HG03521 (cell line): ENCODE measurements around the gene TMEM255B.

Experiments used
- ATAC-seq: cut with Tn5 transposase; IDR thresholded peaks from one replicate; pipeline ENCODE4 v1.9.1; 2021; ENCODE audit warnings: mild to moderate bottlenecking, moderate library complexity; ENCODE audit not compliant: unreplicated experiment

The TMEM255B gene

DNA sequence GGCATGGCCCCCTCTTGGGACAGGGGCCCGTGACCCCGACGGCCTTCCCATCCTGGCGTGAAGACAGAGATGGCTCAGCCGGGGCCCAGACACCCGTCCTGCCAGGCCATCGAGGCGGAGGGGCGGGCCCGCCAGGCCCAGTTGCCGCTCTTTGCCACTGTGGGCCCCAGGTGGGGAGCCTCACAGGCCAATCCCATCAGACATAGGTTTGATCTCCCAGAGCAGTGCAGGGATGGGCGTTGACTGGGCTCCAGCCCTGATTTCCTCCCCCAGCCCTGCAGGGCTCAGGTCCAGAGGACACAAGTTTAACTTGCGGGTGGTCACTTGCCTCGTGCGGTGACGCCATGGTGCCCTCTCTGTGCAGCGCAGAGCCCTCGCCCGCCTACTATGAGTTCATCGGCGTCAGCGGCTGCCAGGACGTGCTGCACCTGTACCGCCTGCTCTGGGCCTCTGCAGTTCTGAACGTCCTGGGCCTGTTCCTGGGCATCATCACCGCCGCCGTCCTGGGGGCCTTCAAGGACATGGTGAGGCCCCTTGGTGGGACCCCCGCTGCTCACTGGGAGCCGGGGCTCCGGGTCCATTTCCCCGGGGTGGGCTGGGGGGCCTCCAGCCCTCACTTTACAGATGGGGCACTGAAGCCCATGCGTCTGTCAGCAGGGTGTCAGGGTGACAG is 42.4 kb downstream of the TMEM255B start:
- no peak for ATAC-seq

DNA sequence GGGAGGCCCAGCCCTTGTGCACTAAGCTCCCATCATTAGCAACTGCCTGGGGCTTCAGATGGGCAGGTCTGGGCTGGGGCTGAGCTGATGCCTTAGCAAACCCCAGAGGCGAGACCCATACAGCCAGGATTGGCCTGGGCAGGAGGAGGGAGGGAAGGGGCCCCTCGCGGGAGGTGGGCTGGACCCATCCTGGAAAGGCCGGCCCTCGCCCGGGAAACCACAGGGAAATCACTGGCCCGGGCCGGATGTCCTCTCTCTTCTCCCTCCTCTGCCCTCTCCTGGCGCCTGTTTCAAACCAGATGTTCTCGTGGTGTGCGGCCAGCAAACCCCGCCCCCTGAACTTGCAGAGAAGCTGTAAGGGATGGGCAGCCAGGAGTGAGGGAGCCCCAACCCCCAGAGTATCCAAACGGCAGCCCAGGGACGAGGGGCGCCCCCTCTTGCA is 43.1 kb downstream of the TMEM255B start:
- ATAC-seq: no peak

DNA sequence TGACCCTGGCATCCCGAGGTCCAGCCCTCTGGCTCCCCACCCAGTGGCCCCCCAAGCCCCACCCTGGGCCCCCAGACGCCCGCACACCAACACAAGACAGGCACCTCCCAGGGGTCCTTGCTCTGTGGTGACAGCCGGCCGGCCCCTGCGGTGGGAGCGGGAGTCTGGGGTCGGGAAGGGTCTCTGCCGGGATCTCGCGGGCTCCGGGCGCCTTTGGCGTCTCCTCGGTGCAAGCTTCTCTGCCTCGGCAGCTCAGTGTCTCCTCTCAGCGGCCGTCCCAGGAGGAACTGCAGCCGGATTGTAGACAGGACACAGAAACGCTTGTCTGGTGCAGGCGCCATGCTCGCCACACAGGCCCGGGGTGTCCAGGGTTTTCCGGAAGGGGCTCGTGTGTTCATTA is 43.7 kb downstream of the TMEM255B start:
- ATAC-seq: no peak

DNA sequence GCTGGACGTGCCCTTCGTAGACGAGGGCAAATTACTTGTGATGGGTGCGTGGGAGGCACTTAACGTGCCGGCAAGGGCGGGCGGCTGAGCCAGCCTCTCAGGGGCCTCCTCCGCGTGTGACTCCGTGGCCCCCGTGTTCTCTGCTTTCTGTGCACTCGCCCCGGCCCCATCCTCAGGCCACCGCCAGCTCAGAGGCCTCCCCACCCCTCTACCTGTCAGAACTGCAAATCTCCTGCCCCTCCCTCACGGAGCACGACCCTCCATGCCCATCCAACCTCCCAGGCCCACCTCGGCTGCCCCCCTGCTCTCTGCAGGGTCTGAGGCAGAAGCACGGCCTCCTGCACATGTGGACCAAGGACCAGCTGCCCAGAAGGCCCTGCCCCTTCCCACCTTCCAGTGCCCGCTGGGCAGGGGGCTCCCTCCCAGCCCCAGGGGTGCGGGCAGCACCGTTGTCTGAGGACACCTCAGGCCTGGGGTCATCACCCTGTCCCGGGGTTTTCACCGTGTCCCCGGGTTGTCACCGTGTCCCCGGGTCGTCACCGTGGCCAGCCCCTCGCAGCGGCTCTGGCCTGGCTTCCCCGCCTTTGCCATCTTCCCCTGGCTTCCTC is 44.5 kb downstream of the TMEM255B start:
- no peak for ATAC-seq

DNA sequence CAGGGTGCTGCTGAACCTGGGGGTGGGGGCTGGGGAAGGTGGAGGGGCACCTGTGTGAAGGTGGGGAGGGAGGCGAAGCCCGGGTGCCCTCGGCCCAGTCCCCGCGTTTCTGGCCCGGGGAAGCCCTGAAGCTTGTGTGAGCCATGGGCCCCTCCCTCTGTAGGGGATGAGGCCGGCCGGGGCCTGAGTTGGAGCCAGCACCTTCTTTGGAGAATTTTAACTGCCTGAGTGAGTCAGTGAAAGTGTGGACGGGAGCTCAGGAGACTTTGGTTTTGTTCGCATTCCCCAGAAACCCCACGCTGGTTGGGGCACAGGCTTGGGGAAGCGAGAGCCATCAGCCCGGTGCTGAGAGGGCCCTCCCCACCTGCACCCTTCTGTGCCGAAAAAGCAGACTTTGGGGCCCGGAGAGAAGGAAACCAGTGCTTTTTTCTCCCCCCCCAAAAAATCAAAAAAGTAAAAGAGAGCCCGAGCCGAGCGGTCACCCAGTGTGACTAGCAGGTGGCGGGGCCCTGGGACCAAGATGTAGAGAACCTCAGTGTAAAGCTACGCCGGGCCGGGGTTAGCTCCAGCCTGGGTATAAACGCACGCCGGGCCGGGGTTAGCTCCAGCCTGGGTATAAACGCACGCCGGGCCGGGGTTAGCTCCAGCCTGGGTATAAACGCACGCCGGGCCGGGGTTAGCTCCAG is 45.1 kb downstream of the TMEM255B start:
- ATAC-seq: no peak

DNA sequence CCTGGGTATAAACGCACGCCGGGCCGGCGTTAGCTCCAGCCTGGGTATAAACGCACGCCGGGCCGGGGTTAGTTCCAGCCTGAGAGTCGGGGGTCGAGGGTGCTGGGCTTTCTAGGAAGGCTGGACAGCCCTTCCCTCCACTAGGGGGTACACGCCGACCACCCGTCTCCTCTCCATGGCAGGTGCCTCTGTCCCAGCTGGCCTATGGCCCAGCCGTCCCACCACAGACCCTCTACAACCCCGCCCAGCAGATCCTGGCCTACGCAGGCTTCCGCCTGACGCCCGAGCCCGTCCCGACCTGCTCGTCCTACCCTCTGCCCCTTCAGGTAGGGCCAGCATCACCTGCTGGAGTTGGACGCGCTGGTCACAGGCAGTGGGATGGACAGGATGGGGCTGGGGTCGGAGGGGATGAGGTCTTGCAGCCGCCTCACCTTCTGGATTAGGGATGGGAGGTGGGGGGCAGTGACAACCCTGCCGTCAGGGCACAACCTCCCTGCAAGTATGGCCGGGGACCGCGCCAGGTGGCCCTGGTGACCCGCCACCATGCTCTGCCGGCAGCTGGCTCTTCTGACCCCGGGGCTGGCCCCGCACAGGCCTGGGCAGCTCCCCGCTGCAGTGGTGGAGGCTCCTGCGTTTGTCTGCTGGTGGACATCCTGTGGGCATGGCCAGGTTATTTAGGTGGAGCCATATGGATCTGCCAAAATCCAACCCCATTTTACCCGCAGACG is 45.8 kb downstream of the TMEM255B start:
- no peak for ATAC-seq

DNA sequence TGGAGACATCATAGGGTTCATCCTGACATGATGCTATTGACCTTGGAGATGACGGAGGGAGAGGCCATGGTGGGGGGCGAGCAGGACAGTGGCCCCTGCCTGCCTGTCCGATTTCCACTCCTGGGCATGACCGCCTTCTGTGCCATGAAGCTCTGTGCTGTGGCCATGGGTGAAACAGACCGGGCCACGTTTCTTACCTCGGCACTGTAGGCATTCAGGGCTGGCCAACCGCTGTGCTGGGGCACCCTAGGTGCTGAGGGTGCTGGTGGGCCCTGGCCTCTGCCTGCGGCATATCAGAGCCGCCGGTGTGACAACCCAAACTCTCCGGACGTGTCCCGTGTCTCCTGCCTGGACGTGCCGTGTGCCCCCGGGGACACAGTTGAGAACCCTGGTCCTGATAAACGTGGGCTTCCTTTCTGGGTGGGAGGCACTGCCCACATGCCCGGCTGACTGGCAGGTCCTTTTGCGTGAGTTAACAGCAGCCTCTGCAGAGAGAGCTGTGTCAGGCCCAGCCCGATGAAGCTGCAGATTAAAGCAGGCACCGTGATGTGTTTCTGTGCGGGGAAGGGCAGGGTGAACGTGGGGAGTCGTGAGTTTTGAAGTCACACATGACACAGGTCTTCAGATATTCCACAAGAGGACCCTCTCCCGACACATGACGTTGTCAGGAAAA is 46.5 kb downstream of the TMEM255B start:
- ATAC-seq: no peak

DNA sequence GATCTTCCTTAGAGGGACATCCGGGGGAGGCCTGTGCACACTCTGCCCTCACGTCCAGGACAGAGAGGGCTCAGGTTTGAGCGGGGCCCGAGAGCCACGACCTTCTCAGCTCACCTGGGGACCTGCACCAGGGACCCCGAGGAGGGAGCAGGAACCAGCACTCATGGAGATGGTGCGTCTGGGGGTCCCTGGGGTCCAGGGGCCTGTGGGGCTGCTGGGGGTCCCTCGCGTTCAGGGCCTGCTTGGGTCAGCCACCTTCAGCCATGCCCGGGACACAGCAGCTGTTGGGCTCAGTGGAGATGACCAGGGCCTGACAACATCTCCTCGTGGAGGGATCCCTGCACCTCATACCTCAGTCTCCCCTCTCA is 47.1 kb downstream of the TMEM255B start:
- ATAC-seq: no peak

DNA sequence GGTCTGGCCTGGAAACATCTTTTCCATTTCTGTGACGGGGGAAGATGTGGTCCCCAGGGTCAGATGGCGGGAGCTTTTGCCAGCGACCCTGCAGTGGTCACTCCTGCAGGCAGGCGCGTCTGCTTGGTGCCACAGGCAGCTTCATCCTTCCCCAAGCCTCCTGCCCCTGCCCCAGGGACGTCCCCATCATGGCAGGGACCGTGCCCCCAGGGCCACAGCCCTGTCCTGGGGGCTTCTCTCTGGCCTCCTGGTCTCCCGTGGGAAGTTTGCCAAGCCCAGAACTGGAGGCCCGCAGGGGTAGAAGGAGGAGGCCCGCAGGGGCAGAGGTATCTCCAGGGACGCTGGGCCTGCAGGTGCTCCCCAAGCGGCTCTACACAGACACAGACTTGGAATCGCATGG is 47.5 kb downstream of the TMEM255B start:
- no peak for ATAC-seq

DNA sequence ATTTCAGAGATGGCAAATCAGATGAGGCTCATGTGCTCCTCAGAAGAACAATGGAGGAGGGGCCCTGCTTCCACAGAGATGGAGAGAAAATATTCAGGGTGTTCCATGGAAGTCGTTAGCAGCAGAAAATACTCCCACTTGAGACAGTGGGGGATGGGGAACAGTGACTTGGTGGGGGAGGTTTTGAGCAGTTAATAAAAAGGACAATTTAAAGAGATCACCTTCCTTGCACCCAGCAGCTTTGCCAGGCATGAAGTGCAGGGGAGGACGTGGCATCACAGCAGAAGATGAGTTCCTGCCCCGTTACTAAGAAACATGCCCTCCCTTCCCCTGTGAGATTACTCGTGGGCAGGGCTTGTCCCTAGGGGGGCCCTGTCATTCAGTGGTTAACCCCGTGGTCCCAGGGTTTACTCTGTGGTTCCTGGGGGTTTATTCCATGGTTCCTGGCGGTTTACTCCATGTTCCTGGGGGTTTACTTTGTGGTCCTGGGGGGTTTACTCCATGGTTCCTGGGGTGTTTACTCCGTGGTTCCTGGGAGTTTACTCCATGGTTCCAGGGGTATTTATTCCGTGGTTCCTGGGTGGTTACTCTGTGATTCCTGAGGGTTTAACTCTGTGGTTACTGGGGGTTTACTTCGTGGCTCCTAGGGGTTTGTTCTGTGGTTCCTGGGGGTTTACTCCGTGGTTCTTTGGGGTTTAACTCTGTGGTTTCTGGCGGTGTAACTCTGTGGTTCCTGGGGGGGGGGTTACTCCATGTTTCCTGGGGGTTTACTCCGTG is 49.2 kb downstream of the TMEM255B start:
- no peak for ATAC-seq

DNA sequence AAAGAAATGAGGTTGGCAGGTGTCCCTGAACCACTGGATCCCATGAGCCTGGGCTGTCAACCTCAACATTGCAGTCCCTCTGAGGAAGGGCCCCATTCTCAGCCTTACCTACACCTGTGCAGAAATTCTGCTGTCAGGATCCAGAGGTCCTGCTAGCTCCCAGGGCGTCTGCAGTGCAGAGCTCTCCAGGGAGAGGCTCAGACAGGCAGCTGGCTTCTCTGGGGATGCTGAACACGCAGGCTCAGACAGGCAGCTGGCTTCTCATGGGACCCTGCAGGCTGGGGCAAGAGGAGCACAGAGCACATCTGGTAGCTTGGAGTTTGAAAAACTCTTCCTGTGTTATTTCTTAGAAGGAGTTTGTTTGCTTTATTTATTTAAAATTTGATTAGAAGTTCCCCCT is 50.9 kb downstream of the TMEM255B start:
- ATAC-seq: no peak

DNA sequence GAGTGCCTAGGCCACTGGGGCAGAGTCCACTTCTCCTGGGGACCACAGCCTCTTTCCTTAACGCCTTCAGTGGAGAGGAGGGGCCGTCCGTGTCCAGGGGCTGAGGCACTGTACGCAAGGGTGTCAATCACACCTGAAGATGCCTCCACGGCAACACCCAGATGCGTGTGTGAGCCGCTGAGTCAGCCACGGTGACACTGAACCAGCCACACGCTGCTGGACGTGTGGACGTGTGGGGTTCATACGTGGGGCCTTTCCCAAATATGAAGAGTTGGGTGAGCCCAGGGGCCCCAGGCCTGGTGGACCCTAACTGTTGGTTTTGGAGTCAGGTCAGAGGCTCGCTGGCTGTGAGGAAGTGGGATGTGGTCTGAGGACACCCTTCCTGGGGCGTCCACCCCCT is 51.6 kb downstream of the TMEM255B start:
- ATAC-seq: no peak

DNA sequence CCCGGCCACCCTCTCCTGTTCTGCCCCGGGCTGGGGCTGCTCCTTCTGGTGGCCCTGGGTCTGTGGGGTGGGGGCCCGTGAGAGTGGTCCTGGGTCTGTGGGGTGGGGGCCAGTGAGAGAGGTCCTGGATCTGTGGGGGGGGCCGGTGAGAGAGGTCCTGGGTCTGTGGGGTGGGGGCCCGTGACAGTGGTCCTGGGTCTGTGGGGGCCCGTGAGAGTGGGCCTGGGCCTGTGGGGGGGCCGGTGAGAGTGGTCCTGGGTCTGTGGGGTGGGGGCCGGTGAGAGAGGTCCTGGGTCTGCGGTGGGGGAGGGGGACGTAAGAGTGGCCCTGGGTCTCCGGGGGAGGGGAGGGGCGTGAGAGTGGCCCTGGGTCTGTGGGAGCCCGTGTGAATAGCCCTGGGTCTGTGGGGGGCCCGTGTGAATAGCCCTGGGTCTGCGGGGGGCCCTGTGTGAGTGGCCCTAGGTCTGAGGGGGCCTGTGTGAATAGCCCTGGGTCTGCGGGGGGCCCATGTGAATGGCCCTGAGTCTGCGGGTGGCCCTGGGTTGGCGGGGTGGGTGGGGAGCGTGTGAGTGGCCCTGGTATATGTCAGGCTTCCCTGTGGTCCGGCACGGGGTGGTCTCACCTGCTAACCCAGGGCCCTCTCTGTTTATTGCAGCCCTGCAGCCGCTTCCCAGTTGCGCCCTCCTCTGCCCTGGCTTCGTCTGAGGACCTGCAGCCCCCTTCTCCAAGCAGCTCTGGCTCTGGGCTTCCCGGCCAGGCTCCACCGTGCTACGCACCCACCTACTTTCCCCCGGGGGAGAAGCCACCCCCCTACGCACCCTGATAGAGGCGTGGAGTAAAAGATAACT is 52.3 kb downstream of the TMEM255B start:
- ATAC-seq: no peak

DNA sequence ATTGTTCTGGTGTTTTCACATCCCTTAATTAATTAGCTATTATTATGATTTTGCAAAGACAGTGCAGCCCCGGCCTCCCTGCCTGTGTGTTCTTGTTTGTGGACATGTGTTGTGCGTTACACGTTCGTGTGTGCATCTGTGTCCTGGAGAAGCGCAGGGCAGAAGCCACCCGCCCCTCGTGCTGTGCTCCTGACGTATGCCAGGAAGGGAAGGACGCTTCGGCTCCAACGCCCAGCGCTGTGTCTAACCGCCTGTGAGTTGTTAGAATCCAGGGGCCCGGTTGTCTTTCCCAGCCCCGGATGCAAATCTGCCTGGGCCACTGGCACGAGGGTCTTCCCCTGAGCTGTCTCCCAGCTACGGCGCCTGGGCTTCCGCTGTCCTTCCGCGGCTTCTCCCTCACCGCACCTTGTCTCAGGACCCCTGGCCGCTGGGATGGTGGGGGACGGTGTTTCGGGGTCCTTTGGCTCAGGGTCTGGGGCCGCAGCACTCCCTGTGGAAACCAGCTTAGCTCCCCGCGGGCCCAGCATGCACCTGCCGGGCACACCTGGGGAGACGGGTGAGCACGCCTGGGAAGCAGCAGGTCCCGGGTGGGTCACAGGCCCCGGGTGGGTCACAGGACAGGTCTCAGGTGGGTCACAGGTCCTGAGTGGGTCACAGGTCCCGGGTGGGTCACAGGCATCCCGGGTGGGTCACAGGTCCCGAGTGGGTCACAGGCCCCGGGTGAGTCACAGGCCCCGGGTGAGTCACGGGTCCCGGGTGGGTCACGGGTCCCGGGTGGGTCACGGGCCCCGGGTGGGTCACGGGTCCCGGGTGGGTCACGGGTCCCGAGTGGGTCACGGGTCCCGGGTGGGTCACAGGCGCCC is 53.4 kb downstream of the TMEM255B start:
- no peak for ATAC-seq

DNA sequence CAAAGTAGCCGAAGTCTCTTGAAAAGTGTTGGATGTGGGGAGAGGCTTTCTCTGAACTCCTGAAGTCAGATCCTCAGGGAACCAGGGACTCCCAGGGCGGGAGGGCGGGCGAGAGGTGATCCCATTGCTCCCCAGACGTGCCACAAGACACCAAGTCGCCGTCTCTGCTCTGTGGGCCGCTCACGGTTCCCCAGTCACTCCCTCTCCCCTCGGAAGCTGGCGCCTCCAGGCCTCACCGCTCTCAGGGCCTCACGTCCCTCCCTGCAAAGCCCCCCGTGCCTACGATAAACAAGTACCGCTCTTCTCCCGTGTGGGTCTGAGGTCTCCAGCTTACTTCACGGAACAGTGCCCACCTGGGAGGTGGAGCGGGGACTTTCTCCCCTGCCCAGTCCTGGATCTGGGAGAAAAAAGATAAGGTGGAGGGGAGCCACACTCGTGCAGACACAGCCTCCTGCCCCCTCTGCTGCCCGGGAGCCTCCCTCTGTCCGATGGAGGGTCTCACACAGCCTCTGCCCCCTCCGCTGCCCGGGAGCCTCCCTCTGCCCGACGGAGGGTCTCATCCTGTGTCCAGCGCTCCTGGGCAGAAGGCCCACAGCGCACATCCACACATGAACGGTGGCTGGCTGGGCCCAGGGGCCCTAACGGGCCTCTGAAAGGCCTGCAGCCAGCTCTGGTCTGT is 54.2 kb downstream of the TMEM255B start:
- no peak for ATAC-seq

DNA sequence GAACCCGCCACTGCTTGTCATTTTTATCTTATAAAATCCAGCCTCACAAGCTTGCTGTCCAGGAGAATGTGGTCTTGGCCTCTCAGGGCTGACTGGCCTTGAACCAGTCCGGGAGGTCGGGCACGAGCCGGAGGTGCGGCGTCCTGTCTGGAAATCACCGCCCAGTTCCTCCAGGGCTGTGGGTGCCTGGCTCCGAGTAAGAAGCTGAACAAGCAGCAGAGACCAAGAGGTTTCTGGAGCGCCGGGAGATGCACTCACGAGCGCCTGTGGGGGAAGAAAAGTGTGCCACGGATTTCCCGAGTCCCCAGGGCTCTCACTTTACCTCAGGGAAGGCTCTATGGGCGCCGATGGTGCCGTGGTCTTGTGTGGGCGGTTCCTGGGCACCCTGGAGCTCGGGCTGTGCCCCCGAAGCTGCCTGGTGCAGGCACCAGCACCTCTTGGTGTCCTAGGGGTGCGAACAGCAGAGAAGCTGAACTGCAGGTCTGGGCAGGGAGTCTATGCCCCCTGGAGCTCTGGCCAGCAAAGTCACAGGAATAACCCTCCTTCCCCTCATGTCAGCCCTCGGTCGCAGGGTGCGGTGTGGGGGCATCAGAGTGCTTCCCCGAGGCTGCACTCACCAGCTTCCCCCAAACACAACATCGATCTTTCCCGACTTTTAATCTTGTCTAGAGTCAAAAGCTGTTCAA is 54.9 kb downstream of the TMEM255B start:
- no peak for ATAC-seq

DNA sequence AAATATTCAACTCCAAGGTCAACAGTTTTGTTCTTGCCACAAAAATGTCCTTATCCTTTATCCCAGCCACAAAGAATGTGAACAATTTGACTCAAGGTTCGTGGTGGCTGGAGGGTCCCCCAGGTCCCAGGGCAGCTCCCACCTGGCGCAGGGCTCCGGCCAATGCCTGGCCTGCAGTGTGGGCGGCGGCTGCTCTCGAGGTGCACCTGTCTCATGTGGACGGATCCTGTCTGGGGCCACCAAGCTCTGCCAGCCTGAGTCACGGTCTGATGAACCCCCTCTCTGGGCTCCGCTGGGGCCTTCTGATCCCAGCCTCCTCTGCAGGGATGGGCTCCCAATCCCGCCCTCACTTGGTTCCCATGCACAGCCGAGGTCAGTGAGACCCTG is 55.4 kb downstream of the TMEM255B start:
- ATAC-seq: no peak
